HG02870 (cell line): ENCODE data around the gene HGD.
A peak's percentile ranks its signal among the peaks of the same experiment; 100 is the strongest.
"Not testable (repeated sequence)": the region's sequence is repeated elsewhere in the genome, so short reads cannot be mapped to it uniquely, and the experiment has no call there.

Experiments used
- ATAC-seq: cut with Tn5 transposase; IDR thresholded peaks from one replicate; pipeline ENCODE4 v1.9.1; 2021; ENCODE audit warnings: mild to moderate bottlenecking, moderate library complexity; ENCODE audit not compliant: unreplicated experiment

Gene HGD

DNA sequence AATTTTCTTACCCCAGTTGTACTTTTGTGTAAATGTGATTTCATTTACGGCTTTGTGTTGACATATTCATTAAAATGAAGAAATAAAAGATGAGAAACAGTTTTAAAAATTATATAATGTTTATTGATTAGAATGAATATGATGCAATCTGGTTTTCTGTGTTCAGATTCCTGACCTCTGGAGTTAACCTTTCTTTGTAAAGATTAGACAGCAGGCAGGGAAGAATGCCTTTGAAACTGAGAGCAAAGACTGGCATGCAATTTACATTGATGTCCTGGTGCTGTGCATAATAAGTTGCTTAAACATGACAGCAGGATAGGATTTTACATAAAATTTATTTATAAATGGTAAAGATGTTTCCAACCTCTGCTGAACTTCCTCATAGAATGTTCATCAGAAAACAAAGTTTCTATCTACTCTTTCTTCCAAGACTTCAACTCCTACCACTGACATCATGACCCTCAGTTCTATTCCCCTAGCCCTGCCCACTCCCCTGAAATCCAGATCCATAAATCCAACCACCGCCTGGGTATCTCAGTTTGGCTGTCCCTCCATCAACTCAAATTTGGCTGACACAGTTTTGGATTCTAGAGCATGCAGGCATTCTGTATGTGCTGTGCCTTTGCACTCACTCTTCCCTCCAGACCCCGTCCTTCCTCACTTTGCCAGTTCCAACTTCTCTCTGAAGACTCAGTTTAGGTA is 1.7 kb downstream of the HGD start:
- no peak for ATAC-seq

DNA sequence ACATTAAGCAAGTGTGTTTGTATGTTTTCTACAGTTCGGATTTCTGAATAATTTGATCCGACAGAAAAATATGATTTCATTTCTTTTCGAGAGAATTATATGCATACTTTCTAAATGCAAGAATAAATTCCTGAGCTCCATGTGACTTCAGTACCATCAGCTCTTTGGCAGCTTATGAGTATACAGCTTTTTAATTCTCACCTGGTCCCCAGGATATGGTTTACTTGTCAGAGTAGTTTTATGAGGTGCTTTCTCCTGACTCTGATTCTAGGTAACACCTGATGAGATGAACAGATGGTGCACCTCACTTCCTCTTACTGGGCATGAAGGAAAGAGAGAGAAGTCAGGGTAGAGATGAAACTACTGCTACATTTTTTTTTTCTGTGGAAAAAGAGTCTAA is 3.1 kb downstream of the HGD start:
- no peak for ATAC-seq

DNA sequence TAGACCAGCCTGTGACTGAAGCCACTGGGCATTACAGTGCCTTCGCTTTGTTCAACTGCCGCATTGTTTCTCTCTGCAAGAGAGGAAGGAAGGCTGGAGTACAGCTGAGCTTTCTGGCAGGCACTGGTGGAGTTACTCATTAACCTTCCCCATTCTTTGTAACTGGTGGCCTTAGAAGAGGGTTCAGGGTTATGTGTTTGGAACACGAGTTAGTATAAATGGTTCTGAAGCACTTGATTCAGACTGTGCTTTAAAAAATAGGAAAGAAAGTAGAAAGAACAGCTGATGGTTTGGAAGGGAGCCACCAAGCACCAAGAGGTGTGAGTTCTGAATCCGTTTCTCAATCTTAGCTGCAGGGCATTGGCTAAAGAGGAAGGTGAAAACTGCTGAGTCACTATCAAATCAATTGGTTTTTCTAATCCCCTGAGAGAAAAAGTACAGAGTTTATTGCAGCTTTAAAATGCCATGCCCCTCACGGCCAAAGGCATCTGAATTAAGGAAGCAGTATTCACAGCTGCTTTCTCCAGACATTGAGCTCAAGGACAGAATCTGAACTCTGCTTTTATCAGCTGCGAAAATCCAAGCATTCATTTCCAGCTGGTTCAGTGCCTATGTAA is 3.6 kb downstream of the HGD start:
- peak; percentile 56 for ATAC-seq

DNA sequence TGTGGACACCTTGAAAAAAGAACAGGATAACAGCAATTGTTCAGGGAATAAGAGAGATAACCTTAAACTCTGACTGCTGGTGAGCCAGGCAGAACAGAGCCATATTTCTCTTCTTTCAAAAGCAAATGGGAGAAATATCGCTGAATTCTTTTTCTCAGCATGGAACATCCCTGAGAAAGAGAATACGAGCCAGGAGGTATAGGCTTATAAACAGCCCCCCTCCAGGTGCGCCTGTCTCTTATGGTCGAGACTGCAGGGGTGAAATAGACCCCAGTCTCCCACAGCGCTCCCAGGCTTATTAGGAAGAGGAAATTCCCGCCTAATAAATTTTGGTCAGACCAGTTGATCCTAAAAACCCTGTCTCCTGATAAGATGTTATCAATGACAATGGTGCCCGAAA is 4.8 kb downstream of the HGD start:
- not testable (repeated sequence) for ATAC-seq

DNA sequence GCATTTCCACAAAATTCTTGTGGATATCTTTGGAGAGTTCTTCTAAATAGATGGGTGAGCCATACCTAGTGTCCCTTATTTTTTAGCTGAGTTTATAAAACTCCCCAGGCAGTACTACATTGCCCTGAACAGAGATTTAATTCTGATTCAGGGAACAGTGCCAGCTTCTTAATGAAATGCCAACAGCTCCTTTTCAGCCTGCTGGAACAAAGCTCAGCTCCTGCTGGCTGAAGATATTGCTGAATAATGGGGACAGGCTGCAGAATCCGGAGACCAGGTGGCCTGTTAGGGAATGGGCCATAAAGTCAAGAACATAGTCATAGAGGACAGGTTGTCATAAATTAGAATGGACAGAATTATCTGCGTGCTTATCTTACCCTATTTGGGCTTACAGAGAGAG is 8.9 kb downstream of the HGD start:
- ATAC-seq: no peak

DNA sequence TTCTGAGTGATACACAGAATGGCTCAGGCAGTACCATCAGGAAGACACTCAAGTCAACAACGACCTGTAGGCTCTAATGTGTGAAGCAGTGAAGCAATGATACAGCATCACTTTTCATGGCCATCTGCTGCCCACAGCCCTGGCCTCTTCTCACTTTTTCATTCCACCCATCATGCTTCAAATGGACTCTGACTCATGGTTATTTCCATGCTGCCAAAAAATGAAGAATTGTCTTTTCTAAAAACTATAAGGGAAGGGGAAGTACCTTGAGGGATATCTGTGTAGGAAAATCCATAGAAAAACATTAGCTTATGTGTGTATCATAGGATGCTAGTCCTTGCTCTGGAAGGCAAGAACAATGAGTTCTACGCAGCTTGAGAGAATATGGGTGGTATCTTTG is 11.5 kb downstream of the HGD start:
- no peak for ATAC-seq

DNA sequence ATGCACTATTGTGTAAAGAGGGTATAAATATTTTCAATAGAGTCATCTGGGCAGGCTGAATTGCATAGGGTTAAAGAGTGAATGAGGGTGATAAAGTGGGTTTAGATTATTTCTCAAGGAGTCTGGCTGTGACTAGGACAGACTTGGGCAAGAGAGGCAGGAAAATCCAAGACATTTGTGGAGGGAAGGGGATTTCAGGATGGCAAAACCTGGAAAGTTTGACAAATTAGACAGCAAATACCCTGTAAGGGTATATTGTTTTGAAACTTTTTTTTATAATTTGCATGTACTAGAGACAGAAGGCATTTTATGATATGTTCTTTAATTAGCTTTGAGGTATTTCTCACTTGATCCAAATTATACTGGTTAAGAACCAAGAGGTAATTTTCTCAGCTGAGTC is 17.1 kb downstream of the HGD start:
- no peak for ATAC-seq

DNA sequence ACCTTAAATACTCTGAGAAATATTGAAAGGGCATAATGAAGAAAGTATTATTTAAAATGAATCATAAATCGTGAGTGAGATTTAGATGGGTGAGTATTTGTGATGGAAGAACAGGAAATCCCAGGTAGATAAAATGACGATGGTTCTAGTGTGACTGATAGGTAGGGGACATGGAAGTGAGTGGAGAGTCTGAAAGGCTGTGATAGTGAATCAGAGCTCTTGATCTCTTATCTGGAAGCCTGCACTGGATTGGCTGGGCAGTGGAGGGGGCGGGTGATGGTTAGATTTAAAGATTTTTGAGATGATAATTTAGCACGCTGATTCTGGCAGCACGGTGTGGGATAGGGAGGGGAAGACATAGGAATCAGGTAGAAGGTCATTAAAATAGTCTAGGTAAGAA is 20.1 kb downstream of the HGD start:
- ATAC-seq: no peak

DNA sequence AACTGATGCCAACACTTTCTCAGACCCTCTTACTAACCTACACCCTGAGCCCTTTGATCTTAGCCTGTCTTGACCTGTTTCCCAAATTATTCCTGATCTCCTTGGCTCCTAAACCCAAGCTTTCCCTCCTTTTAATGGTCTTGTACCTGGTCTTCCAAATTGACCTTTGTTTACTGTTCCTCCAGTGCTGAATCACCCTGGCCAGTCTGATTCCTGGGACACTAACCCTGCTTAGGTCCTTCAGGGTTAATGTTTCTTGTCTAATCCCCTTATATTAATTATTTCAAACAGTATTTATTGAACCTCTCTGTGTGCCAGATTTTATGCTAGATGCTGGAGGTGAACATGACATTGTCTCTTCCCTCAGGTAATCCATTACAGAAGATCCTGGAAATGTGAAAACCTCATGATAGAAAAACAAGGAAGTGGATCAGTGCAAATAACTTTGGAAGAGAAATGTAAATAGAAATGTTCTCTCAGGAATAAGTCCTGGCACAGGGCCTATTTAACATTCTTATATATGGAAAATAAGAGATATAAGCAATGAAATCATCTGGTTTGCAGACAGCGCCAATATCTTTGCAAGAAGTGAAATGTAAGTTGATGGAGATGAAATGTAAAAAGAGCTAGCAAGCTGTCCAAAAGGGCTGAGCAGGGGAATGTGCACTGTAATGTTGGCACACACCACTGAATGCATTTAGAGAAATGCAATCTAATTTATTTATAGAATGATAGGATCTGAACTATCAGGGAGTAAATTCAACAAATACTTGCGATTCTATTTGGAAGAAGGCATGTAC is 20.7 kb downstream of the HGD start:
- ATAC-seq: no peak

DNA sequence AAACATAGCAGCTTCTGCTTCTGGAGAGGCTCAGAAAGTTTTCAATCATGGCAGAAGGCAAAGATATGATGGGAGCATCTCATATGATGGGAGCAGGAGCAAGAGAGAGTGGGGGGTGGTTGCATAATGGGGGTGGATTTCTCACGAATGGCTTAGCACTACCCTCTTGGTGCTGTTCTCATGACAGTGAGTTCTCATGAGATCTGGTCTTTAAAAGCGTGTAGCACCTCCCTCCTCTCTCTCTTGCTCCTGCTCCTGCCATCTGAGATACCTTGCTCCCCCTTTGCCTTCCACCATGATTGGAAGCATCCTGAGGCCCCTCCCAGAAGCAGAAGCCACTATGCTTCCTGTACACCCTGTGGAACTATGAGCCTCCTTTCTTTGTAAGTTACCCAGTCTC is 22.2 kb downstream of the HGD start:
- no peak for ATAC-seq

DNA sequence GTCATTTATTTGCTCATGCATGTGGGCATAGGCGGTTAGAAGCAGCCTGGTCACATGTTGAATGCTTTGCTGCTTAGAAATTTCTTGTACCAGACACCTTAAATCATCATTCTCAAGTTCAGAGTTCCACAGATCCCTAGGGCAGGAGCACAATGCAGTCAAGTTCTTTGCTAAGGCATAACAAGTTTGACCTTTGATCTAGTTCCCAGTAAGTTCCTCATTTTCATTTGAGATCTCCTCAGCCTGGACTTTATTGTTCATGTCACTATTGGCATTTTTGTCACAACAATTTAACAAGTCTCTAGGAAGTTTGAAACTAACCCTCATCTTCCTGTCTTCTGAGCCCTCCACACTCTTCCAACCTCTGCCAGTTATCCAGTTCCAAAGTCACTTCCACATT is 22.8 kb downstream of the HGD start:
- no peak for ATAC-seq

DNA sequence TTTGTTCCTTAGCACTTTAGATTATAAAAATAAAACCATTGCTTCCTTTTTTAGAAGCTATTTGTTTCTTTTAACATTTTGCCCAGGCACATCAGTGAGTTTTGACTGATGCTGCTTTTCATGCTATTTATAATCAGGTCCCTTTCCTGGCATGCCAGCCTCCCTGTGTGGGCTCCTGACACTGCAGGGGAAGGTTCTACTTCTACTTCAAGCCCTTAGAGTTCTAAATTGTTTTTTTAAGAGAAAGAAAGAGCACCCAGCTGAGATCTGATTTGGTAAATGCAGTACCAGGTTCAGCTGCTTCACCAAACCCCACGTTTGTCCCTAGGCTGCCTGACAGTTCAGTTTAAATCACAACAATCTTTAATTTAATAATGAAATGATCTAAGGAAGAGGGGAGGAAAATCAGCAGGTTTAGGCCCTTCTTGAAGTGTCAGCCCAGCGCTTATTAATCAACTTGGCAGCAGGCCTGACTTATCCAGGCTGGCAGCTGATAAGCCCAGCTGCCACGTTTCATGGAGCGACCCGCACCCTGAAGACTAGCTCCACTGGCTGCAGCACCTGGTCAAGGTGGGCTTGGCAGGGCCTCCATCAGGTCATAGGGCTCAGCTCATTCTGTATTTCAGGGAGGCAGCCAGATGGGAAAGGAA is 29.0 kb downstream of the HGD start:
- no peak for ATAC-seq

DNA sequence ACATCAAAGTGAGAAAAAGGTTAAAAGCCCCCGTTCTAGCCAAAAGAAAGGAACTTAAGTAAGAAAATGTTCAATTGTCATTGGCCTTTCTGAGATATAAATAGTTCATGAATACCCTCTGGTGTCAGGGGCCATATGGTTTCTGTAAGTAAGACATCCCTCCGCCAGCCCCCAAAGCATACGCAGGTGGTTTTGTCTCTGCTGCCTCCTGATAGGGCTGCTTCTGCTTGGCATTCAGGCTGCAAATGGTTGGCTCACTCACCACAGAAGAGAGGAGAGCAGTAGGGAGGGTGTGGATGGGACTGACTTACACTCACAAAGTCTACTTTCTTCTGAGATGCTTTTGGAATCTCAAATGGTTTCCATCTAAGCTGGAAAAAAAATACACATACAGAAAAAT is 29.8 kb downstream of the HGD start:
- ATAC-seq: no peak

DNA sequence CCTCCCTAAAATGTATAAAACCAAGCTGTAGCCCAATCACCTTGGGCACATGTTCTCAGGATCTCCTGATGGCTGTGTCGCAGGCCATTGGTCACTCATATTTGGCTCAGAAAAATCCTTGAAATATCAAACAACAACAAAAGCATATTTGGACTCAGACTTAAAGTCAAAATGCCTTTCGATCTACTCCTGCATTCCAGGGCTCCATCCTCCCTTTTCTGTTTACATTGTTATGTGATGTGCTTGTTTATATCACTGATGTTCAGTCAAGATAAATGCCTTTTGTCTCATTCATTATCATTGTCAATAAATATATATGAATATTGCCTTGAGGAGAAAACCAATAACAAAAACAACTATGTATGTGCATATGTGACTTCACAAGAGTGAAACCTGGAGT is 31.7 kb downstream of the HGD start:
- no peak for ATAC-seq

DNA sequence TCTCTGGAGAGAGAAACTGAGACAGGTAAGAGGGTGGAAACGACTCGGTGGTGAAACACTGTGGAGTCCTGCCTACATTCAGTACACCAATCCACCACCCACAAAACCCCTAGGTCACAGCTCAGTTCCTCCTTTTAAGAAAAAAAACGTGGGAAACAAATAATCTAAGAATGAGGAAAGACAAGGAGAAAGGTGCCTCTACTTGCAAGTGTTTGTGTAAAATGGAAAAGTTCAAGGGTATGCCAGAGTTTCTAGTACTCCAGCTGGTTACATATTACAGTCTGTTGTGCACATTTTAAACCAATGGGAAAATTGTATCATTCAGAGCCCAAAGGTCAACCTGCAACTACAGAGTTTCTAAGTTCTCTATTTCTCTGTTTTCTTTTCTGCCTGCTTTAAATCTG is 32.2 kb downstream of the HGD start:
- ATAC-seq: peak; percentile 77

DNA sequence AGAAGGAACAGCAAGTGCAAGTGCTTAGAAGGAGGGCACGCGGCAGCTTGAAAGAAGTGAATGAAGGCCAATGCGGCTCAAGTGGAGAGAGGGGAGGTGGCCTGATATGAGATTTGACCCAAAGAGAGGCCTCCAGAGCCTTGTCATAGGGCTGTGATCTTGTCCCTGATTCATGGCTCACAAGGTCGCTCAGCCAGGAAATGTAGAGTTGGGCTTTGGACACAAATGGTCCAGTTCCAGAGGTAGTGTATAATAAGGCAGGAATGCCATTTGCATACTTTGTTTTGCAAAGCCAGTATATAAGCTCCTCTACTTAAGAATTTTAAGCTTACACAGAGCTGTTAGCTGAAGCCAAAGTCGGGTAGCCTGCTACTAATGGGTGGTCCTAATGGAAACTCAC is 33.7 kb downstream of the HGD start:
- ATAC-seq: no peak

DNA sequence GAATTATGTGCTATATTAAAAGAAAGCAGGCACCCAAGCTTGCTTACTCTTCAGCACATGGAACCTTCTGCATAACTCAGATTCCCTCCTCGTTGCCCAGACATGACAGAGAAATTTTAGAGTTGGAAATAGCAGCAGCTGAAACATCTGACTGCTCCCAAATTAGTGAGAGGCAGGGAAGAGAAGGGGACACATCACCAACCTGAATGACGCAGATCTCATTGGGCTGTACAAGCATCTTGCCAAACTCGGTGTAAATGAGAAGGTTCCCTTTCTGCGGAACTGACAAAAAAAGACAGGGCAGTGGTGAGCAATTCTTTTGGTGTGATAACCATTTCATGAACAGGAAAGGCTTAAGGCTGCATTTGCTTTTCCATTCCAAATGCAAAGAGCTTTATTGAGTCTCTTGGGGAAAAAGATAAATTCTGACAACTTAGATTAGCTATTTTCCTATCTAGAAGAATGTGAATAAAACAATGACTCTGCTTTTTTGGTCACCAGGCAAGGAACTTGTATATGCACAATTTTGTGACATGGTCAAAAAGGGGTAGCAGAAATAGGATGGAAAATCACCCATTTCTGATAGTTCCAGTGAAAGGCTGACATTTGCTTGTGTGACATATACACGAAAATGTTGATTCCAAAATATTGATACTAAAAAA is 35.1 kb downstream of the HGD start:
- no peak for ATAC-seq

DNA sequence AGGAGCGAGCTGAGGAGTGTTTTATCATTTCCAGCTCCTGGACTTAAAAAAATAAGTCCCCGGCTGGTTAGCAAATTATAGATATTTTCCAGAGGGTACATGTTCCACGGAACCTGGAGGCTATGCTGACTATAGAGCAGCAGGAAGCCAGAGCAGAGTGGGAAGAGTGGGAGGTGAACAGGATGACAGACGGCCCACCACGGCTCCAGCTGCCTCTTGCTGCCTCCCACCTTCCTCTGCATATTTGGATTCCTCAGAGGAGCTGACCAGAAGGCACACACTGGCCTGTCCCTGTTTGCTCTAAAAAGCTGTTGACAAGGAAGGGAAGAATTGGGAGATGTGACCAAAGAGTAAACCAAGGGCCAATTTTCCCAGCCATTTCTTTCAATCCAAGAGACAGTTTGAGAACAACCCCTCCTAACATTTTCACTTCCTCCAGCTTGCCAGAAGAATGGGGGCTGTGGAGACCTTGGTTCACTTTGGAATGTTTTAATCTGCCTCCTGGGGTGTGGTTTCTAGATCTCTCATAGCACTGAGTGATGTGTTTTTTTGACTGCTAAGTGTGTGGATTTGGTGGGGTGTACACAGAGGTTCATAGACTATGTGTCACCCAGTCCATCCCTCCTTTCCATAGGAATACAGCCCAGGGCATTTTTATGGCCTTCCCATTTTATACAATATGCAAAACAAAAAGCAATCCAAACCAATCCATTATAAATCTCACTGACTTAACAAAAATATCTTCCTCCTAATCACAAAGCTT is 36.8 kb downstream of the HGD start:
- no peak for ATAC-seq

DNA sequence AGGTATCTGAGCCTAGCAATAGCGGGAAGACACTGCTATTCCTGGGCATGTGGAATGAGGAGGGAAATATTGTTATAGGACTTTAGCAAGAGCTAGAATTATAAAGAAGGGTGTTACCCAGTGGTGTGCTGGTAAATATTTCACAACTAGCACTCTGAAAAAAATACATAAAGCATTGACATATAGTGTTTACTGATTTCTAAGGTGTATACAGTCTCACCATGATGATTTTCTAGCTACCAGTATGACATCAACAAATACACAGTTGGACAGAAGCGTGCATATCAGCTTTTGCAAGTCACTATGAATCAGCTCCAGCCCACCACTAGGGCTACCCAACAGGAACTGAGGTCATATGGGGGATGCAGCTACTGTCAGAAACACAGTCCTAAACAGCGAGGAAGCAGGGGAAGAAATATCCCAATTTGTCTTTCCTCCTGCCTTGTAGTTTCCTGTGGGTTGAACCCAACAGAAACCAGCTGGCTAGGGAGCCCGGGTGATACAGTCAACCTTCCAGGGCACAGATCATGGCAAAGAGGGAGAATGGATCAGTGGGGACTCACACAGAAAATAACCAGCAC is 39.6 kb downstream of the HGD start:
- ATAC-seq: no peak

DNA sequence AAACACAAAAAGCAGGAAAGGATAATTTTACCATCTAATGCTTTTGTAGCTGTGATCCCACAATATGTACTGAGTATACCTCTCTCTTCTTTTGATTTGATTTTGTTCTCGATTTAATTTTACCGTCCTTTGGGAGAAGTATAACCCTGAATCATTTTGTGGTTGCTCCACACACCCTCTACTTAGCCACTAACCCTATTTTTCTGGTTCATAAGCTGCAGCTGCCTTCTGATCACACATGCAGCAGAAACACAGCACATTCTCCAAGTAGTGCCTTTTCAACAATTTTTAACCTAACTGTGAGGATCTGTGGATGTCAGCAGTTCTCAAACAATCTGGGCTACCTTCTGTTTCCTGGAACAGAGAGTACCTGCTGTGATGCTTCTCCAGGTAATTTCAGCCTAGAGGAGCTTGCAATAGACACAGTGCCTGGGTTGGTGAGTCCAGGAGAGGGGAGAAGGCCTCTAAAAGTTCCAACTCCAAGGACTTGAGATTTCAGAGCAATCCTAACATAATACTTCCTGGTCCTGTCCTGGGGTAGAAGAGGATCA is 40.3 kb downstream of the HGD start:
- no peak for ATAC-seq
